ENCODE measurements around the gene CDC20B.

The CDC20B gene

DNA sequence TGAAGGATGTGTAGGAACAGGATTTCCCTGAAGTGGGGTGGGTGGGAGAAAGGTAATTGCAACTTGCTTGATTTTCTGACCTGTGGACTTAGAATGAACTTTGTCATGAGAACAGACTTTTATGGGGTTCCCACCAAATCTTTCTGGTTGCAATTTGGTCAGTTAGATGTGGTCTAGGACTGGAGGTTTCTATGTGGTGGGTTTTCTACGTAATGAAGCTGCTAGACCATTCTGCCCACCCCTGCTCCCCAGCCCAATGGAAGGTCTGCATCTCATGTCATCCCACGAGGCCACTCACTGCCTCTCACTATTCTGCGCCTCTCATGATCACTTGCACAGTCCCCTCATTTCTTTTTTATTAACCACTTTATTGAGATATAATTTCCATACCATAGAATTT, 108.5 kb downstream of the CDC20B start:
- no peak for DNase-seq (ENCODE audit: low spot score in 2 of 2)
- Mint-ChIP-seq H3K27me3 (peaks cover 13% of the 10 kb centered on the region), H3K27ac (no peak overlapping the region), H3K4me3 (no peak overlapping the region), H3K4me1 (peaks cover 6% of the 10 kb centered on the region), H3K36me3 (no peaks in the 10 kb centered on the region), H3K9me3 (no peaks in the 10 kb centered on the region)
- ATAC-seq (ENCODE audit: low read depth) = no peak

DNA sequence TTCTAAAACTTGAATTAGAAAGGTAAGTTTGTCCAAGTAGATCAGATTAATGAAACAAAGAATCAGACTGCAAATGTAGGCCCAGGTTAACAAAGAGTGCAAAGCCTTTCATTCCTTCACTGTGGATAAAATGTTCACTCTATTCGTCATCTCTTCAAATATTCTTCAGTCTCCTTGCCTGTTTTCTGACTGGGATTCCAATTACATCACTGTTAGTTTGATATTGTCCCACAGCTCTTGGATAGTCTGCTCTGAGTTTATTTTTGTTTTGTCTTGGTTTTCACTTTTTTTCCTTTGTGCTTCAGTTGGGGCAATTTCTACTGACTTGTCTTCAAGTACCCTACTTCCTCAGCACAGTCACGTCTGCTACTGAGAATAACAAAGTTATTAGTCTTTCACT, 109.1 kb downstream of the CDC20B start:
- Mint-ChIP-seq H3K4me1 (peaks cover 6% of the 10 kb centered on the region), H3K36me3 (no peaks in the 10 kb centered on the region), H3K9me3 (no peaks in the 10 kb centered on the region), H3K27me3 (peaks cover 13% of the 10 kb centered on the region), H3K4me3 (no peak overlapping the region), H3K27ac (no peak overlapping the region)
- no peak for ATAC-seq (ENCODE audit: low read depth)
- DNase-seq (ENCODE audit: low spot score in 2 of 2) = no peak

GRCh38 chr5:55063220-55063863, 109.6 kb downstream of the CDC20B start:
- no peak overlapping the region for H3K4me3 Mint-ChIP-seq
- H3K27me3 Mint-ChIP-seq = peaks cover 13% of the 10 kb centered on the region
- ATAC-seq (ENCODE audit: low read depth) (no peak), DNase-seq (ENCODE audit: low spot score in 2 of 2) (no peak)
- H3K9me3 Mint-ChIP-seq = no peaks in the 10 kb centered on the region
- no peaks in the 10 kb centered on the region for H3K36me3 Mint-ChIP-seq
- H3K27ac Mint-ChIP-seq = no peak overlapping the region
- peaks cover 6% of the 10 kb centered on the region for H3K4me1 Mint-ChIP-seq

Data from memory B cell (primary cell).